ENCODE data around the gene ARSK. TPM values are rescaled to one million over a fixed set of nuclear protein-coding genes. Genes with fewer than 3 reads are reported as not detected.

Gene ARSK
- total RNA-seq (2014; rRNA removed; shearing (Covaris generic)): 23.2 and 25.1 TPM in 2 replicates
- polyA plus RNA-seq (2016; fragmentation: Nextera tagmentation; extraction: Ambion mirVana): 40.8 and 43.7 TPM in 2 replicates
- long read RNA-seq, partial matches to known transcripts: 3 of 8 reads
- long read RNA-seq, other reads (novel, unspliced or antisense): 2 of 8 reads

GRCh38 chr5:95554647-95555548 lies at the start of gene ARSK, which contains the start of gene SKIC3:
Gene ARSK, plus strand, starts transcription at chr5:95555101. Its CDS starts 178 bp downstream, at chr5:95555279.
Gene SKIC3, minus strand, starts transcription at chr5:95554977. Its CDS starts 7,827 bp downstream, at chr5:95547150.
- DNase-seq (ENCODE audit: low spot score): peak; percentile 99
- H3K36me3 Mint-ChIP-seq (ENCODE audit: low read depth): peaks cover 8% of the 10 kb centered on the region
- no peaks in the 10 kb centered on the region for H3K27me3 Mint-ChIP-seq (ENCODE audit: insufficient read depth, low read depth, poor library complexity)
- no peaks in the 10 kb centered on the region for H3K9me3 Mint-ChIP-seq
- Histone ChIP-seq H2AFZ (peak within 1 kb of the TSS; percentile 75; the same call in 1 of the 2 replicates), H3K4me3 (peak within 1 kb of the TSS; percentile 62), H3K27ac (ENCODE audit: low read depth) (peak within 1 kb of the TSS; percentile 73), H3F3A (replicated peaks; ENCODE audit: low read depth) (no peaks in the 10 kb centered on the region), H3K9me2 (ENCODE audit: insufficient read depth) (no peaks in the 10 kb centered on the region), H4K20me1 (replicated peaks; ENCODE audit: insufficient read depth) (peaks cover 2% of the 10 kb centered on the region; the same call in 1 of the 2 replicates), H3K27me3 (ENCODE audit: insufficient read depth) (no peaks in the 10 kb centered on the region), H3K4me2 (peak within 1 kb of the TSS; percentile 83), H3K4me1 (ENCODE audit: insufficient read depth) (peaks cover 10% of the 10 kb centered on the region; the same call in 1 of the 2 replicates), H3K79me2 (replicated peaks; ENCODE audit: insufficient read depth) (peaks cover 76% of the 10 kb centered on the region), H3K36me3 (ENCODE audit: insufficient read depth) (peaks cover 4% of the 10 kb centered on the region; the same call in 1 of the 2 replicates)
- peaks cover 12% of the 10 kb centered on the region for H3K4me1 Mint-ChIP-seq
- H3K4me3 Mint-ChIP-seq: peak within 1 kb of the TSS; percentile 95
- peak within 1 kb of the TSS; percentile 97 for H3K27ac Mint-ChIP-seq
- TF ChIP-seq POLR2AphosphoS5 (IDR thresholded peaks at IDR 0.05; ENCODE audit: low read depth): peak; percentile 83
- TF ChIP-seq ETS1 (IDR thresholded peaks at IDR 0.05): peak; percentile 93
- TF ChIP-seq EZH2phosphoT487 (IDR thresholded peaks at IDR 0.05; ENCODE audit: unreplicated experiment): no peak
- ATAC-seq: peak; percentile 94

DNA sequence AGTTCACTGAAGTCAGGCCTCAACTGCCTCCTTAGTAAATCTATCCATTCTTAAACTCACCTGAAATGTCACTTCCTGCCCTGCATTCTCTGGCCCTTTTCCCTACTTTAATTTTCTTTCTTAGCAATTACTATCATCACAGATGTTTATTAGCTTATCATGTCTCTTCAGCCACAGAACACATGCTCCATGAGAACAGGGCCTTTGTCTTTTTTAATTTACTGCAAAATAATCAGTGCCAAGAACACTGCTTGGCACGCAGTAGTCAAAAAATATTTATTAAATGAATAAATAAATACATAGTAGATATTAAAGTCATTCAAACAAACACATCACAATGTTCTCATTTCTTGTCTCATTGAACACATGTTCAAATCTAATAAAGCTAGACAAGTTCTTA lies 46.4 kb upstream of the ARSK start:
- H3F3A ChIP-seq (replicated peaks; ENCODE audit: low read depth): no peaks in the 10 kb centered on the region
- no peak overlapping the region for H3K4me3 ChIP-seq
- TF ChIP-seq, protein P1, sequence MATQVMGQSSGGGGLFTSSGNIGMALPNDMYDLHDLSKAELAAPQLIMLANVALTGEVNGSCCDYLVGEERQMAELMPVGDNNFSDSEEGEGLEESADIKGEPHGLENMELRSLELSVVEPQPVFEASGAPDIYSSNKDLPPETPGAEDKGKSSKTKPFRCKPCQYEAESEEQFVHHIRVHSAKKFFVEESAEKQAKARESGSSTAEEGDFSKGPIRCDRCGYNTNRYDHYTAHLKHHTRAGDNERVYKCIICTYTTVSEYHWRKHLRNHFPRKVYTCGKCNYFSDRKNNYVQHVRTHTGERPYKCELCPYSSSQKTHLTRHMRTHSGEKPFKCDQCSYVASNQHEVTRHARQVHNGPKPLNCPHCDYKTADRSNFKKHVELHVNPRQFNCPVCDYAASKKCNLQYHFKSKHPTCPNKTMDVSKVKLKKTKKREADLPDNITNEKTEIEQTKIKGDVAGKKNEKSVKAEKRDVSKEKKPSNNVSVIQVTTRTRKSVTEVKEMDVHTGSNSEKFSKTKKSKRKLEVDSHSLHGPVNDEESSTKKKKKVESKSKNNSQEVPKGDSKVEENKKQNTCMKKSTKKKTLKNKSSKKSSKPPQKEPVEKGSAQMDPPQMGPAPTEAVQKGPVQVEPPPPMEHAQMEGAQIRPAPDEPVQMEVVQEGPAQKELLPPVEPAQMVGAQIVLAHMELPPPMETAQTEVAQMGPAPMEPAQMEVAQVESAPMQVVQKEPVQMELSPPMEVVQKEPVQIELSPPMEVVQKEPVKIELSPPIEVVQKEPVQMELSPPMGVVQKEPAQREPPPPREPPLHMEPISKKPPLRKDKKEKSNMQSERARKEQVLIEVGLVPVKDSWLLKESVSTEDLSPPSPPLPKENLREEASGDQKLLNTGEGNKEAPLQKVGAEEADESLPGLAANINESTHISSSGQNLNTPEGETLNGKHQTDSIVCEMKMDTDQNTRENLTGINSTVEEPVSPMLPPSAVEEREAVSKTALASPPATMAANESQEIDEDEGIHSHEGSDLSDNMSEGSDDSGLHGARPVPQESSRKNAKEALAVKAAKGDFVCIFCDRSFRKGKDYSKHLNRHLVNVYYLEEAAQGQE (IDR thresholded peaks at IDR 0.05; ENCODE audit: unreplicated experiment): no peak
- TF ChIP-seq EZH2phosphoT487 (IDR thresholded peaks at IDR 0.05; ENCODE audit: unreplicated experiment) (no peak), POLR2AphosphoS5 (IDR thresholded peaks at IDR 0.05; ENCODE audit: low read depth) (no peak), CREB1 (CRISPR knock-in tag; IDR thresholded peaks at IDR 0.05; ENCODE audit: low read depth) (no peak), CTCF (conservative IDR thresholded peaks at IDR 0.05; ENCODE audit: low read depth in 2 of 2) (no peak), JUNB (IDR thresholded peaks at IDR 0.05; ENCODE audit: unreplicated experiment) (no peak)

More for the DNA sequence above, 46.4 kb upstream of the ARSK start:
- H3K27me3 Mint-ChIP-seq (ENCODE audit: insufficient read depth, low read depth, poor library complexity): no peaks in the 10 kb centered on the region
- no peak overlapping the region for H3K4me3 Mint-ChIP-seq
- H3K36me3 Mint-ChIP-seq (ENCODE audit: low read depth): peaks cover 41% of the 10 kb centered on the region
- H3K4me1 Mint-ChIP-seq: peaks cover 11% of the 10 kb centered on the region
- H3K27me3 ChIP-seq (ENCODE audit: insufficient read depth): no peaks in the 10 kb centered on the region
- no peaks in the 10 kb centered on the region for H4K20me1 ChIP-seq (replicated peaks; ENCODE audit: insufficient read depth)
- no peak overlapping the region for H2AFZ ChIP-seq
- no peaks in the 10 kb centered on the region for H3K9me3 Mint-ChIP-seq
- H3K27ac ChIP-seq (ENCODE audit: low read depth): no peak overlapping the region
- ATAC-seq: no peak
- H3K79me2 ChIP-seq (replicated peaks; ENCODE audit: insufficient read depth): no peaks in the 10 kb centered on the region
- no peak for DNase-seq (ENCODE audit: low spot score)
- no peak overlapping the region for H3K4me2 ChIP-seq
- H3K27ac Mint-ChIP-seq: peak overlapping the region; percentile 44
- H3K36me3 ChIP-seq (ENCODE audit: insufficient read depth): peaks cover 29% of the 10 kb centered on the region; the same call in 1 of the 2 replicates
- peaks cover 9% of the 10 kb centered on the region; the same call in 1 of the 2 replicates for H3K4me1 ChIP-seq (ENCODE audit: insufficient read depth)
- no peaks in the 10 kb centered on the region for H3K9me2 ChIP-seq (ENCODE audit: insufficient read depth)

Measured in GM23338 (cell line).